OCI-LY7 (cell line): ENCODE results near the gene RHNO1. TPM values are rescaled to one million over a fixed set of nuclear protein-coding genes. Genes with fewer than 3 reads are reported as not detected.

Experiments
- BruUV-seq: library from RNA; stranded (reverse); fragments of 400-500 nt; replicated peaks from 2 replicates; lab custom pipeline; 2021; lab: Mats Ljungman, UMichigan
- CTCF ChIA-PET: fragments of 300-600 bp; sonication (Branson Sonifier 250); formaldehyde crosslinking; loops from one replicate; lab custom pipeline; 2022; ENCODE audit warnings: antibody characterized with exemption; ENCODE audit not compliant: unreplicated experiment; lab: Charles Lee
- POLR2A ChIA-PET: fragments of 300-600 bp; sonication (Branson Sonifier 250); formaldehyde crosslinking; loops from one replicate; lab custom pipeline; 2022; ENCODE audit warnings: antibody characterized with exemption; lab: Charles Lee
- DNase-seq: peaks from one replicate; pipeline ENCODE4 v3.0.0-alpha.2; 2015; ENCODE audit warnings: low spot score
- H2AFZ ChIP-seq: fragments of 200-600 bp; sonication (generic), shearing (Covaris generic); 2 replicates; pipeline ENCODE4 v1.6.1; 2014; ENCODE audit warnings: mild to moderate bottlenecking, antibody characterized with exemption, low read length, moderate library complexity
- H3K27ac ChIP-seq: fragments of 200-600 bp; sonication (generic); 2 replicates; pipeline ENCODE4 v1.5.1; 2014; ENCODE audit warnings: mixed run types, low read depth, mild to moderate bottlenecking, moderate library complexity, low read length, inconsistent platforms; ENCODE audit not compliant: poor library complexity, severe bottlenecking
- H3K36me3 ChIP-seq: fragments of 200-600 bp; sonication (generic); 2 replicates; pipeline ENCODE4 v1.6.1; 2014; ENCODE audit warnings: mild to moderate bottlenecking, antibody characterized with exemption, low read length, moderate library complexity, mixed read lengths; ENCODE audit not compliant: insufficient read depth
- H3K4me1 ChIP-seq: fragments of 200-600 bp; sonication (generic); 2 replicates; pipeline ENCODE4 v1.5.1; 2014; ENCODE audit warnings: mild to moderate bottlenecking, low read length; ENCODE audit not compliant: insufficient read depth, poor library complexity, severe bottlenecking
- H3K4me2 ChIP-seq: fragments of 200-600 bp; sonication (generic); 2 replicates; pipeline ENCODE4 v1.6.1; 2014; ENCODE audit warnings: mild to moderate bottlenecking, low read length
- H3K4me3 ChIP-seq: fragments of 200-600 bp; sonication (generic); 2 replicates; pipeline ENCODE4 v1.5.1; 2014; ENCODE audit warnings: mild to moderate bottlenecking, low read depth, low read length; ENCODE audit not compliant: poor library complexity, severe bottlenecking
- H3K79me2 ChIP-seq: fragments of 200-600 bp; sonication (generic); 2 replicates; pipeline ENCODE4 v1.6.1; 2016; ENCODE audit warnings: low read depth, mild to moderate bottlenecking, low read length, moderate library complexity, mixed read lengths; ENCODE audit not compliant: insufficient read depth
- H3K9me2 ChIP-seq: fragments of 200-600 bp; sonication (generic); 2 replicates; pipeline ENCODE4 v1.6.1; 2016; ENCODE audit warnings: mild to moderate bottlenecking, low read length, mixed read lengths; ENCODE audit not compliant: insufficient read depth
- H3K9me3 ChIP-seq: fragments of 200-600 bp; sonication (generic); 2 replicates; pipeline ENCODE4 v1.6.1; 2014; ENCODE audit warnings: mild to moderate bottlenecking, mixed run types, low read length, mixed read lengths
- H4K20me1 ChIP-seq: fragments of 200-600 bp; sonication (generic); 2 replicates; pipeline ENCODE4 v1.6.1; 2014; ENCODE audit warnings: mild to moderate bottlenecking, antibody characterized with exemption, low read length, moderate library complexity, mixed read lengths; ENCODE audit not compliant: insufficient read depth
- CTCF ChIP-seq: fragments of 200-600 bp; sonication (generic); conservative IDR thresholded peaks from 2 replicates; pipeline ENCODE4 v1.5.1; 2014; ENCODE audit warnings: mild to moderate bottlenecking, antibody characterized with exemption, low read length, moderate library complexity, mixed read lengths
- EZH2phosphoT487 ChIP-seq: fragments of 200-600 bp; sonication (generic); IDR thresholded peaks from 2 replicates; pipeline ENCODE4 v1.6.1; 2018; ENCODE audit warnings: low read depth, borderline replicate concordance, mild to moderate bottlenecking, mixed run types, antibody characterized with exemption, low read length, moderate library complexity, mixed read lengths
- intact Hi-C: fragments of 100-400 bp; cut with micrococcal nuclease; formaldehyde crosslinking; loops from one replicate; pipeline ENCODE4 v1.10.0; 2022; ENCODE audit not compliant: unreplicated experiment
- total RNA-seq, 2 experiments: library from RNA; depleted of rRNA in 1 of 2; stranded (reverse); fragments of >200 nt in 1 of 2; shearing (Covaris generic) in 1 of 2; gene quantifications; 2 replicates each; pipeline ENCODE4 v1.2.3, GENCODE V29; 2014 to 2022

Gene RHNO1
- total RNA-seq, 2 experiments from 2014 or later = 48.3 to 69.8 TPM

GRCh38 chr12:2924019-2924418, 47.0 kb downstream of the RHNO1 start:
- no peak for DNase-seq
- no peaks in the 10 kb centered on the region for H3K9me3 ChIP-seq
- no peak overlapping the region for H3K27ac ChIP-seq
- CTCF ChIA-PET = no interaction called here
- no TSS peak for BruUV-seq
- peaks cover 19% of the 10 kb centered on the region for H3K36me3 ChIP-seq
- H3K9me2 ChIP-seq = no peaks in the 10 kb centered on the region
- no peaks in the 10 kb centered on the region for H3K4me1 ChIP-seq
- no peak overlapping the region for H3K4me2 ChIP-seq
- no peaks in the 10 kb centered on the region for H3K79me2 ChIP-seq
- H2AFZ ChIP-seq = no peak overlapping the region
- POLR2A ChIA-PET = no interaction called here
- TF ChIP-seq CTCF = no peak
- TF ChIP-seq EZH2phosphoT487 = no peak
- no peaks in the 10 kb centered on the region for H4K20me1 ChIP-seq
- no peak overlapping the region for H3K4me3 ChIP-seq
- intact Hi-C loops = no loop called here

- no peak for TF ChIP-seq EZH2phosphoT487
- Histone ChIP-seq H2AFZ (no peak overlapping the region), H3K9me2 (no peaks in the 10 kb centered on the region), H3K4me1 (no peaks in the 10 kb centered on the region), H3K79me2 (no peaks in the 10 kb centered on the region), H3K9me3 (no peaks in the 10 kb centered on the region), H3K27ac (no peak overlapping the region), H3K4me3 (no peak overlapping the region), H4K20me1 (no peaks in the 10 kb centered on the region), H3K36me3 (peaks cover 19% of the 10 kb centered on the region), H3K4me2 (no peak overlapping the region)
- POLR2A ChIA-PET = no interaction called here
- BruUV-seq = no TSS peak
- DNase-seq = no peak
- CTCF ChIA-PET = interaction anchor here (0.7 kb wide), 1 partner anchor 12 kb away, joined by 3 read pairs; no protein-coding TSS in a partner anchor
- intact Hi-C loops = no loop called here
These were observed 48.4 kb downstream of the RHNO1 start for GRCh38 chr12:2925322-2925995.

GRCh38 chr12:2930865-2931264, 53.8 kb downstream of the RHNO1 start:
- TF ChIP-seq CTCF = no peak
- no peak for TF ChIP-seq EZH2phosphoT487
- H4K20me1 ChIP-seq = no peaks in the 10 kb centered on the region
- DNase-seq = no peak
- POLR2A ChIA-PET = no interaction called here
- H3K4me1 ChIP-seq = no peaks in the 10 kb centered on the region
- no TSS peak for BruUV-seq
- H3K79me2 ChIP-seq = no peaks in the 10 kb centered on the region
- H3K9me2 ChIP-seq = no peaks in the 10 kb centered on the region
- CTCF ChIA-PET = no interaction called here
- intact Hi-C loops = no loop called here
- no peak overlapping the region for H3K27ac ChIP-seq
- H2AFZ ChIP-seq = no peak overlapping the region
- no peak overlapping the region for H3K4me3 ChIP-seq
- H3K36me3 ChIP-seq = 0 out of 2 replicates have a peak, but pooled peaks cover 3% of the 10 kb centered on the region
- no peaks in the 10 kb centered on the region for H3K9me3 ChIP-seq
- H3K4me2 ChIP-seq = no peak overlapping the region
